ENCODE results near the gene PCOLCE2. TPM values are rescaled to one million over a fixed set of nuclear protein-coding genes. Genes with fewer than 3 reads are reported as not detected.
A peak's percentile ranks its signal among the peaks of the same experiment; 100 is the strongest.

Gene PCOLCE2
- total RNA-seq, 1 experiment from 2014 or later = 4.4 TPM

DNA sequence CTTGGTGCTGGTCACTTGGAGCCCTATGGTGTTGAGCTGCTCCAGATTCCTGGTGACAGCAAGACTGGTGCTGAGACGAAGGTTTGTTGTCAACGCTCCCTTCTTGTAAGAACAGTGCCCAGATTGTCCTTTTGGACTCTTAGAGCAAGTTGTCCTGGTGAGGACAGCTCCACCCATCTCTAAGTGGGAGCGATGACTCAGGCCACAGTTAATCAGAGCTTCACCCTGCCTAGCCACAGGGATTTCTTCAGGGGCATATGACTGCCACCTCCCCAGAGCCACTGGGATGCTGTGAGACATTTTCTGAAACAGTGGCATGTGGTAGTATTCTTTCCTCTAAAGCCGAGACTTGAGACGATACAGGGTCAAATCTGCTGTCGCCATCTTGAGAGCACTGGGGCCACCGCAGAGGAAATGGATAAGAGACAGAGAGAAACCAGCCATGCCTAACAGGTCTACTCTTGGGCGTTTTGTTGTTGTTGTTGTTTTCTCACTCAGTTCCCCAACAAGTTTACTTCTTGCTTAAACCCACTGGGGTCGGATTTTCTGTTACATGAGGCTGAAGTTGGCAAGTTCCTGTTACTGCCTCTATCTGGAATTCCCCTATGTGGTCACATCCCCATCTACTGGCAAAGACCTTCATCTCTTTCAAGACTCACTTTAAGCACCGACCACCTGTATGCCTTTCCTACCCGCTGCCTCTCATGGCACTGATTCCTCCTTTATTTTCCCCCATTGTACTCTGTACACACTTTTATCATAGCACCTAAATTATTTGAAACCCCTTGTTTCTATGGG lies 16.0 kb upstream of the PCOLCE2 start (continued):
- TF ChIP-seq, protein P1, sequence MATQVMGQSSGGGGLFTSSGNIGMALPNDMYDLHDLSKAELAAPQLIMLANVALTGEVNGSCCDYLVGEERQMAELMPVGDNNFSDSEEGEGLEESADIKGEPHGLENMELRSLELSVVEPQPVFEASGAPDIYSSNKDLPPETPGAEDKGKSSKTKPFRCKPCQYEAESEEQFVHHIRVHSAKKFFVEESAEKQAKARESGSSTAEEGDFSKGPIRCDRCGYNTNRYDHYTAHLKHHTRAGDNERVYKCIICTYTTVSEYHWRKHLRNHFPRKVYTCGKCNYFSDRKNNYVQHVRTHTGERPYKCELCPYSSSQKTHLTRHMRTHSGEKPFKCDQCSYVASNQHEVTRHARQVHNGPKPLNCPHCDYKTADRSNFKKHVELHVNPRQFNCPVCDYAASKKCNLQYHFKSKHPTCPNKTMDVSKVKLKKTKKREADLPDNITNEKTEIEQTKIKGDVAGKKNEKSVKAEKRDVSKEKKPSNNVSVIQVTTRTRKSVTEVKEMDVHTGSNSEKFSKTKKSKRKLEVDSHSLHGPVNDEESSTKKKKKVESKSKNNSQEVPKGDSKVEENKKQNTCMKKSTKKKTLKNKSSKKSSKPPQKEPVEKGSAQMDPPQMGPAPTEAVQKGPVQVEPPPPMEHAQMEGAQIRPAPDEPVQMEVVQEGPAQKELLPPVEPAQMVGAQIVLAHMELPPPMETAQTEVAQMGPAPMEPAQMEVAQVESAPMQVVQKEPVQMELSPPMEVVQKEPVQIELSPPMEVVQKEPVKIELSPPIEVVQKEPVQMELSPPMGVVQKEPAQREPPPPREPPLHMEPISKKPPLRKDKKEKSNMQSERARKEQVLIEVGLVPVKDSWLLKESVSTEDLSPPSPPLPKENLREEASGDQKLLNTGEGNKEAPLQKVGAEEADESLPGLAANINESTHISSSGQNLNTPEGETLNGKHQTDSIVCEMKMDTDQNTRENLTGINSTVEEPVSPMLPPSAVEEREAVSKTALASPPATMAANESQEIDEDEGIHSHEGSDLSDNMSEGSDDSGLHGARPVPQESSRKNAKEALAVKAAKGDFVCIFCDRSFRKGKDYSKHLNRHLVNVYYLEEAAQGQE (IDR thresholded peaks at IDR 0.05; ENCODE audit: low read depth) = no peak
- peak; percentile 49; the same call in 1 of the 2 replicates for TF ChIP-seq JUND (IDR thresholded peaks at IDR 0.05)
- TF ChIP-seq CBX3 (IDR thresholded peaks at IDR 0.05; ENCODE audit: low read depth) = 0 out of 2 replicates have a peak, but pooled peaks have one; percentile 28
- TF ChIP-seq, protein P2, sequence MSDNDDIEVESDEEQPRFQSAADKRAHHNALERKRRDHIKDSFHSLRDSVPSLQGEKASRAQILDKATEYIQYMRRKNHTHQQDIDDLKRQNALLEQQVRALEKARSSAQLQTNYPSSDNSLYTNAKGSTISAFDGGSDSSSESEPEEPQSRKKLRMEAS (IDR thresholded peaks at IDR 0.05) = no peak

DNA sequence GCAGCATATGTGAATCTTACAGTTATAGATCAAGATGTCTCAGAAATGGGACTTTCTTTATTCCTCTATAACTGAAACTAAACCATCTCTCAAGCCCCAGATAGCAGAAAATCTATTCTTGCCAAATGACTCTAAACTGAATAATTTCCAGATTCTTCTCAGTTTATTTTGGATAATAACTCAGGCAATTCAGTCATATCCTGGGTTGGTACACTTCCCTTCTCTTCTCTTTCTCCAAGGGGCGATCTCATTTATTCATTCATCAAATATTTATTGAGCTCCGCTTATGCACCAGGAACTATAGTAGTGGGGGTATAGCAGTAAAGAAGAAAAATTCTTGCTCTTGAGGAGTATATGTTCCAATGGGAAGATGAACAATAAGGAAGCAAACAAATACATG lies 13.5 kb upstream of the PCOLCE2 start:
- H3K27me3 ChIP-seq (ENCODE audit: insufficient read depth, low read length) = no peaks in the 10 kb centered on the region
- H3K4me2 ChIP-seq (ENCODE audit: low read length) = no peak overlapping the region
- no peak for DNase-seq (ENCODE audit: low read depth, low spot score)
- H3K9me2 ChIP-seq (ENCODE audit: insufficient read depth) = no peaks in the 10 kb centered on the region
- RAD21 ChIA-PET (ENCODE audit: low non-redundant PET in 1 of 2, low total read pairs in 2 of 2, uncharacterized antibody in 2 of 2, unreplicated experiment in 2 of 2) = no interaction called here
- H3K4me3 ChIP-seq (replicated peaks in 1 of 2; ENCODE audit: low read depth in 1 of 2, low read length in 2 of 2) = no peak overlapping the region
- H3K36me3 ChIP-seq (ENCODE audit: control insufficient read depth in 1 of 2, insufficient read depth in 2 of 2, low read length in 2 of 2) = no peaks in the 10 kb centered on the region
- CTCF ChIA-PET = interaction anchor here (2.6 to 4.3 kb wide), 2 partner anchors 73 to 315 kb away, joined by 12 to 26 read pairs; no protein-coding TSS in a partner anchor
- no TSS peak for BruUV-seq (replicated peaks)
- no peaks in the 10 kb centered on the region for H4K20me1 ChIP-seq (ENCODE audit: insufficient read depth)
- ATAC-seq = no peak
- no peak overlapping the region for H3K9ac ChIP-seq (ENCODE audit: low read length)
- intact Hi-C loops (cut with micrococcal nuclease) = no loop called here
- no peak overlapping the region for H2AFZ ChIP-seq (ENCODE audit: low read depth, low read length, poor library complexity, severe bottlenecking)
- TF ChIP-seq SP1 (IDR thresholded peaks at IDR 0.05; ENCODE audit: low read depth) = no peak
- no peak for TF ChIP-seq SRF (IDR thresholded peaks at IDR 0.05; ENCODE audit: low read depth)
- no peak for TF ChIP-seq SIN3A (IDR thresholded peaks at IDR 0.05; ENCODE audit: low read depth)
- no peak for TF ChIP-seq FOSL1 (IDR thresholded peaks at IDR 0.05; ENCODE audit: low read depth)
- no peak for TF ChIP-seq EZH2 (IDR thresholded peaks at IDR 0.05)
- TF ChIP-seq, protein P1 (IDR thresholded peaks at IDR 0.05; ENCODE audit: low read depth) = no peak
- peaks cover 0 to 9% of the 10 kb centered on the region in 2 experiments; a peak in 2 of 4 replicates for H3K4me1 ChIP-seq (ENCODE audit: control insufficient read depth in 1 of 2, insufficient read depth in 2 of 2, low read length in 2 of 2)
- POLR2A ChIA-PET = no interaction called here
- H3K9me3 ChIP-seq (ENCODE audit: control insufficient read depth in 1 of 2, insufficient read depth in 1 of 2, low read depth in 1 of 2, low read length in 2 of 2) = no peaks in the 10 kb centered on the region
- H3K27ac ChIP-seq (ENCODE audit: low read depth, low read length) = no peak overlapping the region
- H3K79me2 ChIP-seq (ENCODE audit: insufficient read depth, low read length) = no peaks in the 10 kb centered on the region

All from HCT116 (cell line).